DMS79 treated with DMSO at 0.1 percent for 48 hours (cell line): Measurements from ENCODE around the gene GPR148.
"Not testable (repeated sequence)": the region's sequence is repeated elsewhere in the genome, so short reads cannot be mapped to it uniquely, and the experiment has no call there.

Source experiments
- DNase-seq: peaks from one replicate; lab custom pipeline; 2025; lab: John Stamatoyannopoulos, UW

GPR148 gene

GRCh38 chr2:130728549-130729316 is at the start of gene GPR148:
Gene GPR148 (plus strand): TSS chr2:130729070. CDS start chr2:130729152, 82 bp downstream.
- peak; percentile 97 for DNase-seq

GRCh38 chr2:130692041-130692770 is 36.7 kb upstream of the GPR148 start:
- not testable (repeated sequence) for DNase-seq

GRCh38 chr2:130693474-130693873 is 35.4 kb upstream of the GPR148 start:
- DNase-seq, result not testable (repeated sequence)

GRCh38 chr2:130703250-130703649 is 25.6 kb upstream of the GPR148 start:
- DNase-seq, result not testable (repeated sequence)

GRCh38 chr2:130714795-130715194 is 14.1 kb upstream of the GPR148 start:
- not testable (repeated sequence) for DNase-seq

- no peak for DNase-seq
Measured at GRCh38 chr2:130720036-130720435, 8.8 kb upstream of the GPR148 start.

- DNase-seq, result peak; percentile 20
Measured at GRCh38 chr2:130720528-130720927, 8.3 kb upstream of the GPR148 start.

- no peak for DNase-seq
Measured at GRCh38 chr2:130724455-130724854, 4.4 kb upstream of the GPR148 start.

- DNase-seq, result peak; percentile 64
Measured at GRCh38 chr2:130726614-130727180, 2.2 kb upstream of the GPR148 start.

GRCh38 chr2:130727286-130727924 is 1.5 kb upstream of the GPR148 start:
- DNase-seq, result peak; percentile 92

GRCh38 chr2:130728007-130728454 is 839 bp upstream of the GPR148 start:
- DNase-seq, result peak; percentile 66

- peak; percentile 87 for DNase-seq
Measured at GRCh38 chr2:130729322-130730299, 741 bp downstream of the GPR148 start.

- not testable (repeated sequence) for DNase-seq
Measured at GRCh38 chr2:130732257-130732656, 3.4 kb downstream of the GPR148 start.

GRCh38 chr2:130735200-130735599 is 6.3 kb downstream of the GPR148 start:
- no peak for DNase-seq

- no peak for DNase-seq
Measured at GRCh38 chr2:130736487-130736886, 7.6 kb downstream of the GPR148 start.

- DNase-seq, result no peak
Measured at GRCh38 chr2:130737592-130737991, 8.7 kb downstream of the GPR148 start.

- no peak for DNase-seq
Measured at GRCh38 chr2:130740671-130741070, 11.8 kb downstream of the GPR148 start.

- DNase-seq, result no peak
Measured at GRCh38 chr2:130743278-130743677, 14.4 kb downstream of the GPR148 start.

GRCh38 chr2:130744287-130745117 is 15.6 kb downstream of the GPR148 start:
- peak; percentile 85 for DNase-seq

GRCh38 chr2:130749078-130749477 is 20.2 kb downstream of the GPR148 start:
- no peak for DNase-seq
